ENCODE results near the gene STXBP2. TPM values are rescaled to one million over a fixed set of nuclear protein-coding genes. Genes with fewer than 3 reads are reported as not detected.

Gene STXBP2
- total RNA-seq, 4 donors from 2014 or later: 44.7 to 76.6 (median 55.2) TPM

DNA sequence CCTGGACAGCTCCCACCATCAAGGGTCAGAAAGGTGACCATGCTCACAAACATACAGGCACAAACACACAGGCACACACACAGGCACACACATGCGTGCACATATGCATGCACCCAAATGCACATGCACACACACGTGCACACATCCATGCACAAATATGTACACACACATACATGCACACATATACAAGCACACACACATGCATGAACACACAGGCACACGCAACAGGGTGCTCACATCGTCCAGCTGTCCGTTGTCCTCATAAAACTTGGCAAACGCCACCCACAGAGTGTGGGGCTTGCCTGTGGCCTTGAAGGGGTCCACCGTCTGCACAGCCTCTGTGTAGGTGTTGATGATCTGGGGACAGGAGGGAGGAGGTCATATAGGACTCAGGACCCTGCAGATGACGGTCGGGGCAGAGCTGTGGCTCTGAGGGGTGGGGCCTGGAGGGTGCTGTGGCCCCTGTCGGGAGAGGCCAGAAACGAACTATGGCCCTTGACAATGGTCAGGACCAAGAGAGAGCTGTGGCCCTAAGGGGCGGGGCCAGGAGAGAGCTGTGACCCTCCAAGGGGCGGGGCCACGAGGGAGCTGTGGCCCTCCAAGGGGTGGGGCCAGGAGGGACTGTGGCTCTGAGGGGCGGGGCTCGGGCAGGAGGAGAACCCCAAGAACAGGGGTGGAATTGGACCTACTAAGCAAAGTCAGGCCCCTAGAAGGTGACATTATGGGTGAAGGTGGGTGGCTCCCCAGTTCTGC lies 13.8 kb upstream of the STXBP2 start:
- no peak overlapping the region for H3K4me3 ChIP-seq
- no peaks in the 10 kb centered on the region for H3K9me3 ChIP-seq
- no peak overlapping the region for H3K27ac ChIP-seq
- DNase-seq: no peak
- intact Hi-C loops (cut with DNase I): no loop called here
- WGBS, 2 donors: 76 to 87% methylated on average over 13 to 15 of the region's 16 CpGs
- peaks cover 21 to 48% (median 25%) of the 10 kb centered on the region in 3 donors for H3K4me1 ChIP-seq
- no peaks in the 10 kb centered on the region for H3K27me3 ChIP-seq
- peaks cover 29 to 94% (median 50%) of the 10 kb centered on the region in 3 donors for H3K36me3 ChIP-seq
- TF ChIP-seq POLR2A (IDR thresholded peaks at IDR 0.05): no peak
- TF ChIP-seq, protein P1, sequence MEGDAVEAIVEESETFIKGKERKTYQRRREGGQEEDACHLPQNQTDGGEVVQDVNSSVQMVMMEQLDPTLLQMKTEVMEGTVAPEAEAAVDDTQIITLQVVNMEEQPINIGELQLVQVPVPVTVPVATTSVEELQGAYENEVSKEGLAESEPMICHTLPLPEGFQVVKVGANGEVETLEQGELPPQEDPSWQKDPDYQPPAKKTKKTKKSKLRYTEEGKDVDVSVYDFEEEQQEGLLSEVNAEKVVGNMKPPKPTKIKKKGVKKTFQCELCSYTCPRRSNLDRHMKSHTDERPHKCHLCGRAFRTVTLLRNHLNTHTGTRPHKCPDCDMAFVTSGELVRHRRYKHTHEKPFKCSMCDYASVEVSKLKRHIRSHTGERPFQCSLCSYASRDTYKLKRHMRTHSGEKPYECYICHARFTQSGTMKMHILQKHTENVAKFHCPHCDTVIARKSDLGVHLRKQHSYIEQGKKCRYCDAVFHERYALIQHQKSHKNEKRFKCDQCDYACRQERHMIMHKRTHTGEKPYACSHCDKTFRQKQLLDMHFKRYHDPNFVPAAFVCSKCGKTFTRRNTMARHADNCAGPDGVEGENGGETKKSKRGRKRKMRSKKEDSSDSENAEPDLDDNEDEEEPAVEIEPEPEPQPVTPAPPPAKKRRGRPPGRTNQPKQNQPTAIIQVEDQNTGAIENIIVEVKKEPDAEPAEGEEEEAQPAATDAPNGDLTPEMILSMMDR (IDR thresholded peaks at IDR 0.05): no peak

DNA sequence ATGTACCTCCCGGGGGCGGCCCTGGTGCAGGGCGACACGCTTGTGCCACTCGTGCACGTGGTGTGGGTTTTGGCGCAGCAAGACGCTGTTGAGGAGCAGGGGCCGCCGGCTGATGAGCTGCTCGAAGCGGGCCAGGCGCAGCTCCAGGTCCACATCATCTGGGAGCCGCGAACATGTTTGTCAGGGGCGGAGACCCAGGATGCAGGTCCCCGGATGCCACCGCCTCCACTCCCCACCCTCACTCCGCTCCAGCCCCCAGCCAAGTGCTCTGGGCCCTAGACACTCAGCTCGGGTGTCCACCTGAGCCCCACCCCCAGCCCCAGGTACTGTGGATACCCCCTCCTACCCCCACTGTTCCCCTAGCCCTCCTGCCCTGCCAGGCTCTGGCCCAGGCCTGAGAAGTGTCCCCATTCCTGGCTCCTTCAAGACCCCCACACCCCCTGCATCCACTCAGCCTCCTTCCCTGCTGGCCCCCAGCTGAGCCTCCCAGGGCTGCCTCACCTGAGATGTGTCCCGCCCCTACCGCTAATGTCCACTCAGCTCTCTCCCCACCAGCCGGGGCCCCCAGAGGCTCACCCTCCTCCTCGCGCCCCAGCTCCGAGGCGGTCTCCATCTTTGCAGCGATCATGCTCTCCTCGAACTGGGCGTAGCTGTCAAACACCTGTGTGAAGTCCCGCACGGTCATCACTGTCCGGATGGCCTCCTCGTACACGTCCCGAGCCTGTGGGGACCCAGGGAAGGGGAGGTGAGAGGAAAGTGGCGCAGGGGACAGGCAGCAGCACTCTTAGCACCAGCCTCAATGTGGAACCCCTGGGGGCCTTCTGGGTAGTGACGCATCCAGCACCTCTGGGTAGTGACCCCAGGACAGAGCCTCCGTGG lies 12.9 kb upstream of the STXBP2 start:
- DNase-seq: no peak
- Histone ChIP-seq H3K27me3 (no peaks in the 10 kb centered on the region), H3K4me1 (peaks cover 20 to 48% (median 27%) of the 10 kb centered on the region in 3 donors), H3K9me3 (no peaks in the 10 kb centered on the region), H3K36me3 (peaks cover 29 to 86% (median 50%) of the 10 kb centered on the region in 3 donors), H3K4me3 (no peak overlapping the region), H3K27ac (no peak overlapping the region)
- intact Hi-C loops (cut with DNase I): no loop called here
- 91 to 97% methylated on average over 12 to 19 of the region's 39 CpGs for WGBS, 2 donors
- TF ChIP-seq, protein P1 (IDR thresholded peaks at IDR 0.05): no peak
- no peak for TF ChIP-seq POLR2A (IDR thresholded peaks at IDR 0.05)

GRCh38 chr19:7624810-7625209 lies 12.1 kb upstream of the STXBP2 start:
- Histone ChIP-seq H3K9me3 (no peaks in the 10 kb centered on the region), H3K27ac (no peak overlapping the region), H3K4me1 (peaks cover 15 to 40% (median 23%) of the 10 kb centered on the region in 3 donors), H3K4me3 (no peak overlapping the region), H3K27me3 (no peaks in the 10 kb centered on the region), H3K36me3 (peaks cover 29 to 77% (median 50%) of the 10 kb centered on the region in 3 donors)
- TF ChIP-seq, protein P1 (IDR thresholded peaks at IDR 0.05): no peak
- no peak for TF ChIP-seq POLR2A (IDR thresholded peaks at IDR 0.05)
- no peak for DNase-seq
- WGBS, 2 donors: 83 to 91% methylated on average over 6 to 16 of the region's 17 CpGs
- intact Hi-C loops (cut with DNase I): no loop called here

DNA sequence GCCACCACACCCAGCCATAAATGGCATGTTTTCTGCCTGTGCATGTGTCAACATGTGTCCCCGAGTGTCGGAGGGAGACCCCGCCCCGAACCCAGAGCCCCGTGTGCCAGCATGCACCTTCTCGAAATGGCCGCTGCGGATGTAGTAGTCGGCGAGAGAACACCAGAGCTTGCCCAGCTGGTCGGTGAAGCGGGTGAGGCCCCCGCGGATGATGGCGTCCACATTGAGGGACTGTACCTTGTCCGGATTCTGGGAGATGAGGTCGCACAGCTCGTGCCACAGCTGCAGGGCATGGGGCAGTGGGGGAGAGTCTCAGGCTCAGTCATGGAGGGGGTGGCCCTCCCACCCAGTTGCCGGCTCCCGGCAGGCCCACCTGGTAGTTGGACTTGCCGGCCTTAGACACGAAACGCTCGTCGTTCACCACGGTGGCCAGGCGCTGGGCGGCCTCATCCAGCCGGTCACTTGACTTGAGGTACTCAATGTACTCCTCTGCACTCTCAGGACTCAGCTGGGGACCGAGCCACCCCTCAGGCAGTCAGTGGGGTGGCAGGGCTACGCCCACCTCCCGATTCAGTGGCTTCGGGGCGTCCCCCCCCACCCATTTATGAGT lies 11.0 kb upstream of the STXBP2 start:
- DNase-seq: no peak
- intact Hi-C loops (cut with DNase I): no loop called here
- TF ChIP-seq, protein P1 (IDR thresholded peaks at IDR 0.05): no peak
- TF ChIP-seq POLR2A (IDR thresholded peaks at IDR 0.05): no peak

More for the DNA sequence above, 11.0 kb upstream of the STXBP2 start:
- Histone ChIP-seq H3K27me3 (no peaks in the 10 kb centered on the region), H3K9me3 (no peaks in the 10 kb centered on the region), H3K4me3 (no peak overlapping the region), H3K27ac (no peak overlapping the region), H3K4me1 (peaks cover 21 to 39% (median 26%) of the 10 kb centered on the region in 3 donors), H3K36me3 (peaks cover 21 to 67% (median 41%) of the 10 kb centered on the region in 3 donors)
- 95 to 97% methylated on average over 8 to 18 of the region's 34 CpGs for WGBS, 2 donors

Measured in esophagus squamous epithelium (tissue), 5 donors.